GM12865 (cell line): ENCODE results near the gene NEUROG3.

ENCODE experiments used
- DNase-seq: peaks from one replicate; pipeline ENCODE4 v3.0.0; 2010; ENCODE audit warnings: low read depth
- H3K4me3 ChIP-seq: 2 replicates; pipeline ENCODE4 v1.5.1; 2011; ENCODE audit warnings: mild to moderate bottlenecking, low read depth, low read length, control low read depth
- CTCF ChIP-seq: IDR thresholded peaks from 2 replicates; pipeline ENCODE4 v1.5.1; 2011; ENCODE audit warnings: low read length, control low read depth, low read depth, inconsistent platforms; ENCODE audit not compliant: insufficient read depth; ENCODE audit errors: missing control alignments

The NEUROG3 gene

GRCh38 chr10:69612760-69613159 is 39.5 kb upstream of the NEUROG3 start:
- no peak overlapping the region for H3K4me3 ChIP-seq
- DNase-seq, result no peak
- TF ChIP-seq CTCF, result no peak

DNA sequence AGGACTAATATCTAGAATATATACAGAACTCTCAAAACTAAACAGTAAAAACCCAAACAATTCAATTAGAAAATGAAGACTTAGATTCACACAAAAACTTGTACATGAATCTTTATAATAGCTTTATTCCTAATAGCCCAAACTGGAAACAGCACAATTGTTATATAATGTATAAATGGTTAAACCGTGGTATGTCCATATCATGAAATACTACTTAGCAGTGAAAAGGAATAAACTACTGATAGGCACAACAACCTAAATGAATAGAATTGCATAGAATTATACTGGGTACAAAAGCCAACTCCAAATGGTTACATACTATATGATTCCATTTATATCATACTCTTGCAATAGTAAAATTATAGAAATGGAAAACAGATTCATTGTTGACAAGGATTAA is 35.9 kb upstream of the NEUROG3 start:
- no peak for TF ChIP-seq CTCF
- no peak overlapping the region for H3K4me3 ChIP-seq
- DNase-seq, result no peak

- no peak for TF ChIP-seq CTCF
- DNase-seq, result no peak
- no peak overlapping the region for H3K4me3 ChIP-seq
These were observed 27.6 kb upstream of the NEUROG3 start for GRCh38 chr10:69600761-69601330.

DNA sequence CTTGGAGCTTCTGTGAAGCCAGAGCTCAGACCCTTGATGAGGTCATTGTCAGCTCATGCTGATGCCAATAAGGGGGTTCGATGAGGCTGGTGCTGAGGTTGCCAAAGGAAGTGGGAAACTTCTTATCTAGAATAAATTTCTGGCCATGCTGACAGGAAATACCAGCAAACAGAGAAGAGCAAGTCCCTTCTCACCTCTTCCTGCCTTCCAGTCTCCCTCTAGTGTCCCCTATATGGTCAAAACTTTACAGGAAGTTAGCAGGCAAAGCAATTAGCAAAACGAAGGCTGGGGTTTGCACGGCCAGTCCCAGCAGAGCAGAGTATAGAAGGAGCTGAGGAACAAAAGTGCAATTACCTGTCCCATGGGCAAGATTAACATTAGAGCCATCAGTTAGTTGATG is 15.1 kb upstream of the NEUROG3 start:
- H3K4me3 ChIP-seq, result no peak overlapping the region
- no peak for DNase-seq
- no peak for TF ChIP-seq CTCF

- H3K4me3 ChIP-seq, result no peak overlapping the region
- DNase-seq, result no peak
- no peak for TF ChIP-seq CTCF
These were observed 11.4 kb upstream of the NEUROG3 start for GRCh38 chr10:69584624-69585023.

- no peak overlapping the region for H3K4me3 ChIP-seq
- DNase-seq, result no peak
- no peak for TF ChIP-seq CTCF
These were observed 9.9 kb upstream of the NEUROG3 start for GRCh38 chr10:69583106-69583505.

DNA sequence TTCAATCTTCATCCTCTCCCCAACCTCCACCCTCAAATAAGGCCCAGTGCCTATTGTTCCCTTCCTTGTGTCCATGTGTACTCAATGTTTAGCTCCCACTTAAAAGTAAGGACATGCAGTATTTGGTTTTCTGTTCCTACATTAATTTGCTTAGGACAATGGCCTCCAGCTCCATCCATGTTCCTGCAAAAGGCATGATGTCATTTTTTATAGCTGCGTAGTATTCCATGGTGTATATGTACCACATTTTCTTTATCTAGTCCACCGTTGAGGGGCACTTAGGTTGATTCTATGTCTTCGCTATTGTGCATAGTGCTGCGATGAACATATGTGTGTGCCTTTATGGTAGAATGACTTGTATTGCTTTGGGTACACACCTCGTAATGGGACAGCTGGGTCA is 7.2 kb upstream of the NEUROG3 start:
- H3K4me3 ChIP-seq, result no peak overlapping the region
- no peak for TF ChIP-seq CTCF
- no peak for DNase-seq
